ENCODE measurements around the gene SEC63. TPM values are rescaled to one million over a fixed set of nuclear protein-coding genes. Genes with fewer than 3 reads are reported as not detected.
"Not testable (repeated sequence)": the region's sequence is repeated elsewhere in the genome, so short reads cannot be mapped to it uniquely, and the experiment has no call there.

The SEC63 gene
- total RNA-seq, 1 experiment from 2014 or later, result 51.3 TPM

DNA sequence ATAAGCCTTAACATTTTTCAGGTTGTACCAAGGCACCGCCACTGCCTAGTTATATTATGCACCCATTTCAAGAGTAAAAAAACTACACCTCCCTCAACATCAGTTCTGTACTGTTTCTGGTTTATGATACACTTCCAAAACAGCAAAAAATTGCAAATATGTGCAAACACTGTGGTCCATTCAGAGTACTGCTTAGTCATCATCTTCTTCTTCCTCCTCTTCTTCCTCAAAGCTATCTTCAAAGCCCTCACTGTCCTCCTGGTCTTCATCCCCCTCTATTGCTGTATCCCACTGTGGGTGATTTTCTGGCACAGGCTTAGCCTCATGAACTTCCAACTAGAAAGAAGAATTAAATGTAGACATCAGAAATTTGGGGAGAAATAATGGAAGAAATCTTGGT lies 86.5 kb downstream of the SEC63 start:
- intact Hi-C loops (cut with micrococcal nuclease); H3K4me3 ChIP-seq (replicated peaks in 1 of 2; ENCODE audit: low read depth in 1 of 2, low read length in 2 of 2); BruUV-seq (replicated peaks); H3K9ac ChIP-seq (ENCODE audit: low read length); ATAC-seq; H3K9me2 ChIP-seq (ENCODE audit: insufficient read depth); DNase-seq (ENCODE audit: low read depth, low spot score); H3K79me2 ChIP-seq (ENCODE audit: insufficient read depth, low read length); H3K9me3 ChIP-seq (ENCODE audit: control insufficient read depth in 1 of 2, insufficient read depth in 1 of 2, low read depth in 1 of 2, low read length in 2 of 2); H3K4me1 ChIP-seq (ENCODE audit: control insufficient read depth in 1 of 2, insufficient read depth in 2 of 2, low read length in 2 of 2); H4K20me1 ChIP-seq (ENCODE audit: insufficient read depth); CTCF ChIA-PET; POLR2A ChIA-PET; H3K4me2 ChIP-seq (ENCODE audit: low read length); H2AFZ ChIP-seq (ENCODE audit: low read depth, low read length, poor library complexity, severe bottlenecking); H3K27ac ChIP-seq (ENCODE audit: low read depth, low read length); H3K27me3 ChIP-seq (ENCODE audit: insufficient read depth, low read length); RAD21 ChIA-PET (ENCODE audit: low non-redundant PET in 1 of 2, low total read pairs in 2 of 2, uncharacterized antibody in 2 of 2, unreplicated experiment in 2 of 2): not testable (repeated sequence)
- peaks cover 11% of the 10 kb centered on the region in 2 experiments; a peak in 2 of 4 replicates for H3K36me3 ChIP-seq (ENCODE audit: control insufficient read depth in 1 of 2, insufficient read depth in 2 of 2, low read length in 2 of 2)

GRCh38 chr6:107871016-107871415 lies 87.0 kb downstream of the SEC63 start:
- intact Hi-C loops (cut with micrococcal nuclease), result no loop called here
- H3K4me3 ChIP-seq (replicated peaks in 1 of 2; ENCODE audit: low read depth in 1 of 2, low read length in 2 of 2), result no peak overlapping the region
- CTCF ChIA-PET, result no interaction called here
- POLR2A ChIA-PET, result no interaction called here
- H3K4me1 ChIP-seq (ENCODE audit: control insufficient read depth in 1 of 2, insufficient read depth in 2 of 2, low read length in 2 of 2), result no peaks in the 10 kb centered on the region
- DNase-seq (ENCODE audit: low read depth, low spot score) (no peak), ATAC-seq (no peak)
- TF ChIP-seq EGR1 (IDR thresholded peaks at IDR 0.05; ENCODE audit: low read depth) (no peak), EZH2 (IDR thresholded peaks at IDR 0.05) (no peak), FOSL1 (IDR thresholded peaks at IDR 0.05; ENCODE audit: low read depth) (no peak), ELF1 (IDR thresholded peaks at IDR 0.05; ENCODE audit: borderline replicate concordance, low read depth) (no peak), ZNF274 (IDR thresholded peaks at IDR 0.05; ENCODE audit: low read depth, low read length) (no peak), EZH2phosphoT487 (IDR thresholded peaks at IDR 0.05; ENCODE audit: borderline replicate concordance) (no peak), JUND (IDR thresholded peaks at IDR 0.05) (no peak), ZFX (IDR thresholded peaks at IDR 0.05) (no peak), CEBPB (IDR thresholded peaks at IDR 0.05; ENCODE audit: low read depth) (no peak), REST (IDR thresholded peaks at IDR 0.05; ENCODE audit: low read depth) (no peak)
- TF ChIP-seq, protein P1, sequence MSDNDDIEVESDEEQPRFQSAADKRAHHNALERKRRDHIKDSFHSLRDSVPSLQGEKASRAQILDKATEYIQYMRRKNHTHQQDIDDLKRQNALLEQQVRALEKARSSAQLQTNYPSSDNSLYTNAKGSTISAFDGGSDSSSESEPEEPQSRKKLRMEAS (IDR thresholded peaks at IDR 0.05), result no peak
- TF ChIP-seq, protein P2, sequence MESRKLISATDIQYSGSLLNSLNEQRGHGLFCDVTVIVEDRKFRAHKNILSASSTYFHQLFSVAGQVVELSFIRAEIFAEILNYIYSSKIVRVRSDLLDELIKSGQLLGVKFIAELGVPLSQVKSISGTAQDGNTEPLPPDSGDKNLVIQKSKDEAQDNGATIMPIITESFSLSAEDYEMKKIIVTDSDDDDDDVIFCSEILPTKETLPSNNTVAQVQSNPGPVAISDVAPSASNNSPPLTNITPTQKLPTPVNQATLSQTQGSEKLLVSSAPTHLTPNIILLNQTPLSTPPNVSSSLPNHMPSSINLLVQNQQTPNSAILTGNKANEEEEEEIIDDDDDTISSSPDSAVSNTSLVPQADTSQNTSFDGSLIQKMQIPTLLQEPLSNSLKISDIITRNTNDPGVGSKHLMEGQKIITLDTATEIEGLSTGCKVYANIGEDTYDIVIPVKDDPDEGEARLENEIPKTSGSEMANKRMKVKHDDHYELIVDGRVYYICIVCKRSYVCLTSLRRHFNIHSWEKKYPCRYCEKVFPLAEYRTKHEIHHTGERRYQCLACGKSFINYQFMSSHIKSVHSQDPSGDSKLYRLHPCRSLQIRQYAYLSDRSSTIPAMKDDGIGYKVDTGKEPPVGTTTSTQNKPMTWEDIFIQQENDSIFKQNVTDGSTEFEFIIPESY (IDR thresholded peaks at IDR 0.05; ENCODE audit: extremely low read depth, insufficient replicate concordance, low read length), result no peak
- H2AFZ ChIP-seq (ENCODE audit: low read depth, low read length, poor library complexity, severe bottlenecking), result no peak overlapping the region
- no peaks in the 10 kb centered on the region for H3K27me3 ChIP-seq (ENCODE audit: insufficient read depth, low read length)
- no peaks in the 10 kb centered on the region for H3K9me3 ChIP-seq (ENCODE audit: control insufficient read depth in 1 of 2, insufficient read depth in 1 of 2, low read depth in 1 of 2, low read length in 2 of 2)
- RAD21 ChIA-PET (ENCODE audit: low non-redundant PET in 1 of 2, low total read pairs in 2 of 2, uncharacterized antibody in 2 of 2, unreplicated experiment in 2 of 2), result no interaction called here
- BruUV-seq (replicated peaks), result TSS peak; percentile 47
- H3K9me2 ChIP-seq (ENCODE audit: insufficient read depth), result no peaks in the 10 kb centered on the region
- H3K27ac ChIP-seq (ENCODE audit: low read depth, low read length), result no peak overlapping the region
- H3K4me2 ChIP-seq (ENCODE audit: low read length), result no peak overlapping the region
- no peaks in the 10 kb centered on the region for H3K79me2 ChIP-seq (ENCODE audit: insufficient read depth, low read length)
- no peak overlapping the region for H3K9ac ChIP-seq (ENCODE audit: low read length)
- H3K36me3 ChIP-seq (ENCODE audit: control insufficient read depth in 1 of 2, insufficient read depth in 2 of 2, low read length in 2 of 2), result peaks cover 7 to 10% of the 10 kb centered on the region in 2 experiments; a peak in 2 of 4 replicates
- no peaks in the 10 kb centered on the region for H4K20me1 ChIP-seq (ENCODE audit: insufficient read depth)

All from HCT116 (cell line).